HG02623 (cell line): ENCODE results near the gene MTA3.
"Not testable (repeated sequence)": the region's sequence is repeated elsewhere in the genome, so short reads cannot be mapped to it uniquely, and the experiment has no call there.

Experiments
- ATAC-seq: cut with Tn5 transposase; IDR thresholded peaks from one replicate; pipeline ENCODE4 v1.9.1; 2021; ENCODE audit warnings: moderate library complexity; ENCODE audit not compliant: unreplicated experiment

Gene MTA3

GRCh38 chr2:42566837-42567321, 1.6 kb upstream of the MTA3 start:
- peak; percentile 49 for ATAC-seq

- ATAC-seq: no peak
Measured at GRCh38 chr2:42567364-42567763, 1.1 kb upstream of the MTA3 start.

- peak; percentile 62 for ATAC-seq
Measured at GRCh38 chr2:42567806-42568400, 529 bp upstream of the MTA3 start.

GRCh38 chr2:42569116-42569711, 782 bp downstream of the MTA3 start:
- ATAC-seq: no peak

GRCh38 chr2:42569883-42570282, 1.5 kb downstream of the MTA3 start:
- ATAC-seq: no peak

GRCh38 chr2:42572297-42573081, 4.1 kb downstream of the MTA3 start:
- no peak for ATAC-seq

GRCh38 chr2:42573256-42573655, 4.8 kb downstream of the MTA3 start:
- ATAC-seq: no peak

- no peak for ATAC-seq
Measured at GRCh38 chr2:42575458-42576064, 7.1 kb downstream of the MTA3 start.

GRCh38 chr2:42578621-42579020, 10.2 kb downstream of the MTA3 start:
- no peak for ATAC-seq

- no peak for ATAC-seq
Measured at GRCh38 chr2:42581257-42581656, 12.8 kb downstream of the MTA3 start.

GRCh38 chr2:42584628-42585027, 16.2 kb downstream of the MTA3 start:
- not testable (repeated sequence) for ATAC-seq

- ATAC-seq: no peak
Measured at GRCh38 chr2:42585779-42586178, 17.3 kb downstream of the MTA3 start.

GRCh38 chr2:42587526-42588117, 19.2 kb downstream of the MTA3 start:
- ATAC-seq: no peak

- no peak for ATAC-seq
Measured at GRCh38 chr2:42588121-42588520, 19.7 kb downstream of the MTA3 start.

- ATAC-seq: no peak
Measured at GRCh38 chr2:42590176-42590575, 21.7 kb downstream of the MTA3 start.

GRCh38 chr2:42593282-42593681, 24.9 kb downstream of the MTA3 start:
- ATAC-seq: no peak

- ATAC-seq: no peak
Measured at GRCh38 chr2:42598656-42599055, 30.2 kb downstream of the MTA3 start.

GRCh38 chr2:42601076-42601475, 32.6 kb downstream of the MTA3 start:
- no peak for ATAC-seq

- ATAC-seq: no peak
Measured at GRCh38 chr2:42602218-42602875, 33.9 kb downstream of the MTA3 start.

GRCh38 chr2:42602876-42603219, 34.4 kb downstream of the MTA3 start:
- ATAC-seq: no peak

- ATAC-seq: not testable (repeated sequence)
Measured at GRCh38 chr2:42604341-42604867, 36.0 kb downstream of the MTA3 start.
